ENCODE results near the gene UCN. TPM values are rescaled to one million over a fixed set of nuclear protein-coding genes. Genes with fewer than 3 reads are reported as not detected.
"Not testable (repeated sequence)": the region's sequence is repeated elsewhere in the genome, so short reads cannot be mapped to it uniquely, and the experiment has no call there.

The UCN gene
- total and polyA plus RNA-seq, 7 experiments from 2014 or later: 0.35 to 6.5 (median 3.1) TPM

GRCh38 chr2:27319839-27320238 is 11.6 kb upstream of the UCN start:
- H3K9me3 ChIP-seq (ENCODE audit: control insufficient read depth in 2 of 3, low read length in 3 of 3); H3K9me3 Mint-ChIP-seq; H3K27me3 Mint-ChIP-seq; intact Hi-C loops (cut with micrococcal nuclease); H3K4me3 Mint-ChIP-seq; ATAC-seq; H3K27ac ChIP-seq (ENCODE audit: low read depth, low read length); H3K4me3 ChIP-seq (ENCODE audit: low read length); H3K27ac Mint-ChIP-seq; H3K27me3 ChIP-seq (ENCODE audit: control insufficient read depth in 2 of 2, insufficient read depth in 2 of 2, low read length in 2 of 2); DNase-seq: not testable (repeated sequence)
- Histone ChIP-seq H3K36me3 (ENCODE audit: control insufficient read depth in 2 of 3, insufficient read depth in 3 of 3, low read length in 3 of 3) (peaks cover 0 to 29% (median 0%) of the 10 kb centered on the region in 3 experiments), H3K4me1 (ENCODE audit: control insufficient read depth in 2 of 2, insufficient read depth in 2 of 2, low read length in 2 of 2) (peaks cover 17 to 22% of the 10 kb centered on the region in 2 donors)
- peaks cover 12 to 30% (median 23%) of the 10 kb centered on the region in 7 donors for H3K4me1 Mint-ChIP-seq
- H3K36me3 Mint-ChIP-seq: peaks cover 0 to 13% (median 0%) of the 10 kb centered on the region in 5 donors
- ChIA-PET CTCF (interaction anchor here (1.4 kb wide), 1 partner anchor 17 kb away, joined by 6 read pairs; no protein-coding TSS in a partner anchor), POLR2A (interaction anchor here (0.7 to 1.1 kb wide), 2 partner anchors 8 to 574 kb away, joined by 3 to 4 read pairs; no protein-coding TSS in a partner anchor)

- H3K27ac Mint-ChIP-seq: no peak overlapping the region
- H3K4me3 Mint-ChIP-seq: no peak overlapping the region
- no peaks in the 10 kb centered on the region for H3K27me3 Mint-ChIP-seq
- Histone ChIP-seq H3K4me3 (ENCODE audit: low read length) (no peak overlapping the region), H3K4me1 (ENCODE audit: control insufficient read depth in 2 of 2, insufficient read depth in 2 of 2, low read length in 2 of 2) (peaks cover 2 to 5% of the 10 kb centered on the region in 2 donors), H3K9me3 (ENCODE audit: control insufficient read depth in 2 of 3, low read length in 3 of 3) (no peaks in the 10 kb centered on the region), H3K36me3 (ENCODE audit: control insufficient read depth in 2 of 3, insufficient read depth in 3 of 3, low read length in 3 of 3) (peaks cover 0 to 26% (median 0%) of the 10 kb centered on the region in 3 experiments), H3K27me3 (ENCODE audit: control insufficient read depth in 2 of 2, insufficient read depth in 2 of 2, low read length in 2 of 2) (no peaks in the 10 kb centered on the region), H3K27ac (ENCODE audit: low read depth, low read length) (no peak overlapping the region)
- DNase-seq (no peak), ATAC-seq (no peak)
- ChIA-PET CTCF (interaction anchor here (1.0 to 1.4 kb wide), 2 partner anchors 14 to 29 kb away, joined by 3 to 4 read pairs; no protein-coding TSS in a partner anchor), POLR2A (no interaction called here)
- intact Hi-C loops (cut with micrococcal nuclease): no loop called here
- peaks cover 0 to 2% (median 0%) of the 10 kb centered on the region in 11 donors for H3K9me3 Mint-ChIP-seq
- peaks cover 0 to 21% (median 4%) of the 10 kb centered on the region in 5 donors for H3K36me3 Mint-ChIP-seq
- peaks cover 4 to 11% (median 7%) of the 10 kb centered on the region in 7 donors for H3K4me1 Mint-ChIP-seq
Measured at GRCh38 chr2:27316655-27317412, 8.6 kb upstream of the UCN start.

- no peak overlapping the region for H3K4me3 Mint-ChIP-seq
- H3K27me3 ChIP-seq (ENCODE audit: control insufficient read depth in 2 of 2, insufficient read depth in 2 of 2, low read length in 2 of 2): no peaks in the 10 kb centered on the region
- no peak overlapping the region for H3K4me3 ChIP-seq (ENCODE audit: low read length)
- no peak overlapping the region for H3K27ac Mint-ChIP-seq
- ChIA-PET POLR2A (no interaction called here), CTCF (interaction anchor here (1.0 kb wide), 1 partner anchor 13 kb away, joined by 3 read pairs; no protein-coding TSS in a partner anchor)
- peaks cover 0 to 2% (median 0%) of the 10 kb centered on the region in 11 donors for H3K9me3 Mint-ChIP-seq
- intact Hi-C loops (cut with micrococcal nuclease): no loop called here
- peaks cover 0 to 32% (median 4%) of the 10 kb centered on the region in 3 experiments for H3K36me3 ChIP-seq (ENCODE audit: control insufficient read depth in 2 of 3, insufficient read depth in 3 of 3, low read length in 3 of 3)
- no peaks in the 10 kb centered on the region for H3K9me3 ChIP-seq (ENCODE audit: control insufficient read depth in 2 of 3, low read length in 3 of 3)
- DNase-seq (no peak), ATAC-seq (no peak)
- H3K27ac ChIP-seq (ENCODE audit: low read depth, low read length): no peak overlapping the region
- H3K36me3 Mint-ChIP-seq: peaks cover 8 to 24% (median 13%) of the 10 kb centered on the region in 5 donors
- no peaks in the 10 kb centered on the region for H3K27me3 Mint-ChIP-seq
- H3K4me1 Mint-ChIP-seq: no peaks in the 10 kb centered on the region
- H3K4me1 ChIP-seq (ENCODE audit: control insufficient read depth in 2 of 2, insufficient read depth in 2 of 2, low read length in 2 of 2): no peaks in the 10 kb centered on the region
Measured at GRCh38 chr2:27315122-27315521, 6.9 kb upstream of the UCN start.

GRCh38 chr2:27314709-27315108 is 6.5 kb upstream of the UCN start:
- H3K4me1 Mint-ChIP-seq: peaks cover 0 to 2% (median 0%) of the 10 kb centered on the region in 7 donors
- POLR2A ChIA-PET: interaction anchor here (1.0 kb wide), 1 partner anchor 9 kb away, joined by 4 read pairs; the partner anchor contains the start of gene MPV17
- CTCF ChIA-PET: interaction anchor here (1.0 kb wide), 1 partner anchor 12 kb away, joined by 3 read pairs; no protein-coding TSS in a partner anchor
- Histone ChIP-seq H3K4me3 (ENCODE audit: low read length) (no peak overlapping the region), H3K9me3 (ENCODE audit: control insufficient read depth in 2 of 3, low read length in 3 of 3) (no peaks in the 10 kb centered on the region), H3K4me1 (ENCODE audit: control insufficient read depth in 2 of 2, insufficient read depth in 2 of 2, low read length in 2 of 2) (no peaks in the 10 kb centered on the region), H3K27me3 (ENCODE audit: control insufficient read depth in 2 of 2, insufficient read depth in 2 of 2, low read length in 2 of 2) (no peaks in the 10 kb centered on the region), H3K36me3 (ENCODE audit: control insufficient read depth in 2 of 3, insufficient read depth in 3 of 3, low read length in 3 of 3) (peaks cover 0 to 33% (median 4%) of the 10 kb centered on the region in 3 experiments), H3K27ac (ENCODE audit: low read depth, low read length) (no peak overlapping the region)
- no peaks in the 10 kb centered on the region for H3K27me3 Mint-ChIP-seq
- ATAC-seq (no peak), DNase-seq (no peak)
- H3K4me3 Mint-ChIP-seq: no peak overlapping the region
- intact Hi-C loops (cut with micrococcal nuclease): no loop called here
- peaks cover 0 to 2% (median 0%) of the 10 kb centered on the region in 11 donors for H3K9me3 Mint-ChIP-seq
- H3K27ac Mint-ChIP-seq: peak overlapping the region in 1 of 9 donors; percentile 49
- peaks cover 10 to 27% (median 14%) of the 10 kb centered on the region in 5 donors for H3K36me3 Mint-ChIP-seq

- Mint-ChIP-seq H3K4me3 (no peak overlapping the region), H3K4me1 (peaks cover 0 to 5% (median 0%) of the 10 kb centered on the region in 7 donors), H3K27ac (peak overlapping the region in 1 of 9 donors; percentile 49), H3K36me3 (peaks cover 13 to 32% (median 18%) of the 10 kb centered on the region in 5 donors), H3K27me3 (no peaks in the 10 kb centered on the region), H3K9me3 (peaks cover 0 to 2% (median 0%) of the 10 kb centered on the region in 11 donors)
- ChIA-PET CTCF (interaction anchor here (1.0 kb wide), 1 partner anchor 11 kb away, joined by 3 read pairs; no protein-coding TSS in a partner anchor), POLR2A (interaction anchor here (1.0 kb wide), 1 partner anchor 9 kb away, joined by 4 read pairs; the partner anchor contains the start of gene MPV17)
- Histone ChIP-seq H3K36me3 (ENCODE audit: control insufficient read depth in 2 of 3, insufficient read depth in 3 of 3, low read length in 3 of 3) (peaks cover 0 to 37% (median 4%) of the 10 kb centered on the region in 3 experiments), H3K27me3 (ENCODE audit: control insufficient read depth in 2 of 2, insufficient read depth in 2 of 2, low read length in 2 of 2) (no peaks in the 10 kb centered on the region), H3K4me3 (ENCODE audit: low read length) (no peak overlapping the region), H3K27ac (ENCODE audit: low read depth, low read length) (no peak overlapping the region), H3K4me1 (ENCODE audit: control insufficient read depth in 2 of 2, insufficient read depth in 2 of 2, low read length in 2 of 2) (no peaks in the 10 kb centered on the region), H3K9me3 (ENCODE audit: control insufficient read depth in 2 of 3, low read length in 3 of 3) (no peaks in the 10 kb centered on the region)
- DNase-seq (no peak), ATAC-seq (no peak)
- intact Hi-C loops (cut with micrococcal nuclease): no loop called here
Measured at GRCh38 chr2:27313882-27314645, 5.8 kb upstream of the UCN start.

- peaks cover 13 to 35% (median 21%) of the 10 kb centered on the region in 5 donors for H3K36me3 Mint-ChIP-seq
- POLR2A ChIA-PET: interaction anchor here (1.4 kb wide), 1 partner anchor 11 kb away, joined by 5 read pairs; the partner anchor contains the start of gene MPV17
Measured at GRCh38 chr2:27312152-27312551, 3.9 kb upstream of the UCN start.

More at GRCh38 chr2:27312152-27312551, 3.9 kb upstream of the UCN start:
- Mint-ChIP-seq H3K4me3 (peak overlapping the region in 1 of 10 donors; percentile 45), H3K4me1 (peaks cover 0 to 5% (median 0%) of the 10 kb centered on the region in 7 donors), H3K27me3 (peaks cover 0 to 3% (median 0%) of the 10 kb centered on the region in 5 donors), H3K9me3 (peaks cover 0 to 2% (median 0%) of the 10 kb centered on the region in 11 donors), H3K27ac (peak overlapping the region in 2 of 9 donors; percentile 15 to 21)
- DNase-seq (no peak), ATAC-seq (no peak)
- no peaks in the 10 kb centered on the region for H3K27me3 ChIP-seq (ENCODE audit: control insufficient read depth in 2 of 2, insufficient read depth in 2 of 2, low read length in 2 of 2)
- H3K4me1 ChIP-seq (ENCODE audit: control insufficient read depth in 2 of 2, insufficient read depth in 2 of 2, low read length in 2 of 2): peaks cover 0 to 1% of the 10 kb centered on the region in 2 donors
- H3K27ac ChIP-seq (ENCODE audit: low read depth, low read length): no peak overlapping the region
- H3K9me3 ChIP-seq (ENCODE audit: control insufficient read depth in 2 of 3, low read length in 3 of 3): no peaks in the 10 kb centered on the region
- no peak overlapping the region for H3K4me3 ChIP-seq (ENCODE audit: low read length)
- H3K36me3 ChIP-seq (ENCODE audit: control insufficient read depth in 2 of 3, insufficient read depth in 3 of 3, low read length in 3 of 3): peaks cover 0 to 36% (median 4%) of the 10 kb centered on the region in 3 experiments
- intact Hi-C loops (cut with micrococcal nuclease): no loop called here
- CTCF ChIA-PET: no interaction called here
